Sigmoid colon (tissue), 3 donors: Measurements from ENCODE around the gene ALDH3A2.

Experiments used
- POLR2A ChIP-seq, 2 donors: fragments of 450-650 bp; IDR thresholded peaks; one replicate each; pipeline ENCODE4 v1.6.1; 2016; ENCODE audit warnings: antibody characterized with exemption in 2 of 2, mild to moderate bottlenecking in 2 of 2, moderate library complexity in 2 of 2
- TF ChIP-seq, protein P1 (sequence below), 4 experiments: fragments of 450-650 bp in 3 of 4; fragments of 200-600 bp in 1 of 4; IDR thresholded peaks; one replicate each; pipeline ENCODE4 v1.5.1; 2016 to 2019; ENCODE audit warnings: antibody characterized with exemption in 4 of 4, mild to moderate bottlenecking in 3 of 4, moderate library complexity in 2 of 4

DNA sequence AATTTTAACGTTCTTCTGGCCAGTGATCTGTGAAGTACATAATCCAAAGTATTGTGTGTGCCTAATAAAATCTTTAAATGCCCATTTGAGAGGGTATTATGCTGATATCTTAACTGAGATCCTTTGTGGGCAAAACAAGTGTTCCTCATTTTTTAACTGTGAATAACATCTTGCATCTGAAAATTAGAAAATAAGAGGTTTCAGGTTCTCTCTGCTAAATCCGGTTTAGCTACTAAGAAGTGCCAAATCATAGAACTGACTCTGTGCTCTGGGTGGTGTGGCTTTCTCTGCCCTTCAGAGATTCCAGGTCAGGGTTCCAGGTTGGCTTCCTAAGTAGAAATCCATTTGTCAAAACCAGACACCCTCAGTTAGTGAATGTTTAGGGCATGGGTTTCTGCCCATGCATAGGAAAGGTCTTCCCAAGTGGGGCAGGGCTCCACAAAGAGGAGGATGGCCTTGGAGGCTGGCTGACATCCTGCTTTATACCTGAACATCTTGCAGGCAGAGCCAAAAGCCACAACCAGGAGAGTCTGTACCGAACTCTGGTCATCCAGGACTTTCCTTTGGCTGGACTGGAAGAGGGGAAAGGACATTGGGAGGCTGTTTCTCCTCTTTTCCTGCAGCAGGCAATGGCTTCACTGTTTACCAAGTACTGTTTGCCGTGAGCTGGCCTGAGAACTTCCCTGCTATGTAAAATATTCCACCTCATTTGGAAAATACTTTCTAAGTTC is 8.5 kb downstream of the ALDH3A2 start:
- no peak for TF ChIP-seq POLR2A (IDR thresholded peaks at IDR 0.05)
- TF ChIP-seq, protein P1, sequence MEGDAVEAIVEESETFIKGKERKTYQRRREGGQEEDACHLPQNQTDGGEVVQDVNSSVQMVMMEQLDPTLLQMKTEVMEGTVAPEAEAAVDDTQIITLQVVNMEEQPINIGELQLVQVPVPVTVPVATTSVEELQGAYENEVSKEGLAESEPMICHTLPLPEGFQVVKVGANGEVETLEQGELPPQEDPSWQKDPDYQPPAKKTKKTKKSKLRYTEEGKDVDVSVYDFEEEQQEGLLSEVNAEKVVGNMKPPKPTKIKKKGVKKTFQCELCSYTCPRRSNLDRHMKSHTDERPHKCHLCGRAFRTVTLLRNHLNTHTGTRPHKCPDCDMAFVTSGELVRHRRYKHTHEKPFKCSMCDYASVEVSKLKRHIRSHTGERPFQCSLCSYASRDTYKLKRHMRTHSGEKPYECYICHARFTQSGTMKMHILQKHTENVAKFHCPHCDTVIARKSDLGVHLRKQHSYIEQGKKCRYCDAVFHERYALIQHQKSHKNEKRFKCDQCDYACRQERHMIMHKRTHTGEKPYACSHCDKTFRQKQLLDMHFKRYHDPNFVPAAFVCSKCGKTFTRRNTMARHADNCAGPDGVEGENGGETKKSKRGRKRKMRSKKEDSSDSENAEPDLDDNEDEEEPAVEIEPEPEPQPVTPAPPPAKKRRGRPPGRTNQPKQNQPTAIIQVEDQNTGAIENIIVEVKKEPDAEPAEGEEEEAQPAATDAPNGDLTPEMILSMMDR (IDR thresholded peaks at IDR 0.05) = no peak
